ENCODE measurements around the gene ACTR2.
A peak's percentile ranks its signal among the peaks of the same experiment; 100 is the strongest.
"Not testable (repeated sequence)": the region's sequence is repeated elsewhere in the genome, so short reads cannot be mapped to it uniquely, and the experiment has no call there.

Gene ACTR2

DNA sequence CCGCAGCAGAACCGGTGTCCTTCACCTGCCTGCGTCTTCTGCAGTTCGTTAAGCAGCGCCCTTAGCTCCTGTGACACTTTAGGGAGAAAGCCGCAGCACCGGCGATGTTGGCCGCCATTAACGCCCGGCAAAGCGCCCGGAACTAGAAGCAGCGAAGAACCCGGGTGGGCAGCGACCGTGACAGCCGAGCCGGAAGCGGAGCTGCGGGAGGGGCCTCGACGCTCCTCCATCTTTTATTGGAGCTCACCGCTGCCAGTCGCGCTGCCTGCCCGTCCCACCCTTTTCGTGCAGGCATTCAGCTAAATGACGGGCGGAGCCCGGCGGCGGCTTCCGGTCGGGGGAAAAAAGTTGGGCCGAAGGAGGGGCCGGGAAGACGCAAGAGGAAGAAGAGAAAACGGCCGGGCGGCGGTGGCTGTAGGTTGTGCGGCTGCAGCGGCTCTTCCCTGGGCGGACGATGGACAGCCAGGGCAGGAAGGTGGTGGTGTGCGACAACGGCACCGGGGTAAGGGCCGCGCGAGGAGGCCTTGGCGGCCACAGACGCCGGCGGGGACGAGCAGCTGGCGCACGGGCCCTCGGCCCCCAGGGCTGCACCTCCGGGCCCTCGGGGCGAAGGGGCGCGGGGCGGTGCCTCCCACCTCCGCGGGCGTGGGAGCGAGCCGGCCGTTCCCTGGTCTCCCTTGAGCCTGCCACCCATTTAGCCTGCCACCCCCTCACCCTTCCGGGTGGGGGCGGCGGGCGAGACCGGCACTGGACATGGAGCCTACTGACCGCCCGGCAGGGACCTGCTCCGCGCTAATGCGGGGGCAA lies at the start of gene ACTR2:
Gene ACTR2 (plus strand): TSS at position 376 of the 807 bp plus-strand sequence. CDS start 79 bp downstream, at position 455.
- Mint-ChIP-seq H3K4me3 (peak within 1 kb of the TSS; percentile 88 to 97), H3K4me1 (peaks cover 31% of the 10 kb centered on the region), H3K9me3 (no peaks in the 10 kb centered on the region), H3K27ac (peak within 1 kb of the TSS; percentile 98 to 99), H3K27me3 (no peaks in the 10 kb centered on the region)
- DNase-seq: peak; percentile 93 to 96
- ATAC-seq: peak; percentile 95

GRCh38 chr2:65182570-65182969 lies 45.1 kb upstream of the ACTR2 start:
- Mint-ChIP-seq H3K4me3 (no peak overlapping the region), H3K9me3 (no peaks in the 10 kb centered on the region), H3K27me3 (peaks cover 7% of the 10 kb centered on the region), H3K4me1 (peaks cover 7% of the 10 kb centered on the region), H3K27ac (no peak overlapping the region)
- DNase-seq (no peak), ATAC-seq (no peak)

GRCh38 chr2:65183406-65183805 lies 44.2 kb upstream of the ACTR2 start:
- H3K9me3 Mint-ChIP-seq, H3K27ac Mint-ChIP-seq, DNase-seq, H3K27me3 Mint-ChIP-seq, ATAC-seq, H3K4me3 Mint-ChIP-seq, H3K4me1 Mint-ChIP-seq: not testable (repeated sequence)

DNA sequence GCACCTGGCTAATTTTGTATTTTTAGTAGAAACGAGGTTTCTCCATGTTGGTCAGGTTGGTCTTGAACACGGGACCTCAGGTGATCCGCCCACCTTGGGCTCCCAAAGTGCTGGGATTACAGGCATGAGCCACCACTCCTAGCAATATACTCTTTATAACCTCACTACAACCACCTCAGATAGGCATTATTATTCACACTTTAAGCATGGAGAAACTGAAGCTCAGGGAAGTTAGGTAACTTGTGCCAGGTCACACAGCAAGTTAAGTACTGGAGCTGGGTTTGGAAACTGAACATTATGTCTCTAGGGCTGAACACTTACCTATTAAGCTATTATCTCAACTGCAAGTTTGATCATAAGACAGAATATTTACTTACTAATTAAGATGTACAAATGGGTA lies 42.6 kb upstream of the ACTR2 start:
- DNase-seq (no peak), ATAC-seq (no peak)
- H3K4me3 Mint-ChIP-seq: no peak overlapping the region
- H3K27ac Mint-ChIP-seq: no peak overlapping the region
- H3K9me3 Mint-ChIP-seq: no peaks in the 10 kb centered on the region
- peaks cover 7% of the 10 kb centered on the region for H3K4me1 Mint-ChIP-seq
- peaks cover 16% of the 10 kb centered on the region for H3K27me3 Mint-ChIP-seq

- Mint-ChIP-seq H3K27me3 (peaks cover 16% of the 10 kb centered on the region), H3K27ac (no peak overlapping the region), H3K4me1 (peaks cover 7% of the 10 kb centered on the region), H3K9me3 (no peaks in the 10 kb centered on the region), H3K4me3 (no peak overlapping the region)
- no peak for DNase-seq
- no peak for ATAC-seq
Measured at GRCh38 chr2:65186093-65186868, 41.4 kb upstream of the ACTR2 start.

- Mint-ChIP-seq H3K4me1 (peaks cover 7% of the 10 kb centered on the region), H3K27ac (no peak overlapping the region), H3K9me3 (no peaks in the 10 kb centered on the region), H3K27me3 (peaks cover 16% of the 10 kb centered on the region), H3K4me3 (no peak overlapping the region)
- DNase-seq (peak; percentile 30 to 46), ATAC-seq (peak; percentile 74)
Measured at GRCh38 chr2:65186872-65187851, 40.5 kb upstream of the ACTR2 start.

DNA sequence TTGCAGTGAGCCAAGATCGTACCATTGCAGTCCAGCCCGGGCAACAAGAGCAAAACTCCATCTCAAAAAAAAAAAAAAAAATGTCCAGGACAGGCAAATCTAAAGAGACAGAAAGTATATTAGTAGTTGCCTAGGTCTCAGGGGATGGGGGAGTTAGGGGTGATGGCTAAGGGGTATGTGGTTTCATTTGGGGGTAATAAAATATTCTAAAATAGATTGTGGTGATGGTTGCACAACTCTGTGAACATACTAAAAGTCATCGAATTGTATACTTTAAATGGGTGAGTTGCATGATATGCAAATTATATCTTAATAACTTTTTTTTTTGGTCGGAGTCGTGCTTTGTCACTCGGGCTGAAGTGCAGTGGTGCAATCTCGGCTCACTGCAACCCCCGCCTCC lies 34.2 kb upstream of the ACTR2 start:
- ATAC-seq (no peak), DNase-seq (no peak)

GRCh38 chr2:65198737-65199136 lies 28.9 kb upstream of the ACTR2 start:
- peak overlapping the region in 1 of 2 donors; percentile 14 for H3K27ac Mint-ChIP-seq
- H3K4me3 Mint-ChIP-seq: no peak overlapping the region
- DNase-seq: no peak
- H3K27me3 Mint-ChIP-seq: peaks cover 8% of the 10 kb centered on the region
- ATAC-seq: no peak
- no peaks in the 10 kb centered on the region for H3K4me1 Mint-ChIP-seq
- no peaks in the 10 kb centered on the region for H3K9me3 Mint-ChIP-seq

More for the DNA sequence above, 34.2 kb upstream of the ACTR2 start:
- H3K4me1 Mint-ChIP-seq: no peaks in the 10 kb centered on the region
- peaks cover 8% of the 10 kb centered on the region for H3K27me3 Mint-ChIP-seq
- no peaks in the 10 kb centered on the region for H3K9me3 Mint-ChIP-seq
- H3K27ac Mint-ChIP-seq: no peak overlapping the region
- H3K4me3 Mint-ChIP-seq: no peak overlapping the region

GRCh38 chr2:65199166-65199565 lies 28.5 kb upstream of the ACTR2 start:
- no peak overlapping the region for H3K4me3 Mint-ChIP-seq
- peak overlapping the region in 1 of 2 donors; percentile 14 for H3K27ac Mint-ChIP-seq
- DNase-seq: no peak
- H3K27me3 Mint-ChIP-seq: peaks cover 8% of the 10 kb centered on the region
- H3K4me1 Mint-ChIP-seq: no peaks in the 10 kb centered on the region
- H3K9me3 Mint-ChIP-seq: no peaks in the 10 kb centered on the region
- ATAC-seq: no peak

DNA sequence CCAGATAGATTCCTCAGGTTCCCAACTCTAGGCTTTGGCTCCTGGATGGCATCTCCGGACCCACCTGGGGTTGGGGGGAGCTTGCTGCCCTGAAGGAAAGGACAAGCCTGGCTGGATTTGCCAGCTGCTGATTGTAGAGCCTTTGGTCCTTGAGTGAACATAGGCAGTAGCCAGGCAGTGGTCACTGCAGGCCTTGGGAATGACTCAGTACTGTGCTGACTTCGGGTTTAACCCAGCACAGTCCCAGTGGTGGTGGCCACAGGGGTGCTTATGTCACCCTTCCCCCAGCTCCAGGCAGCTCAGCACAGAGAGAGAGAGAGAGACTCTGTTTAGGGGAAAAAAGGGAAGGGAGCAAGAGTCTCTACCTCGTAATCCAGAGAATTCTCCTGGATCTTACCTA lies 27.7 kb upstream of the ACTR2 start:
- DNase-seq: no peak

DNA sequence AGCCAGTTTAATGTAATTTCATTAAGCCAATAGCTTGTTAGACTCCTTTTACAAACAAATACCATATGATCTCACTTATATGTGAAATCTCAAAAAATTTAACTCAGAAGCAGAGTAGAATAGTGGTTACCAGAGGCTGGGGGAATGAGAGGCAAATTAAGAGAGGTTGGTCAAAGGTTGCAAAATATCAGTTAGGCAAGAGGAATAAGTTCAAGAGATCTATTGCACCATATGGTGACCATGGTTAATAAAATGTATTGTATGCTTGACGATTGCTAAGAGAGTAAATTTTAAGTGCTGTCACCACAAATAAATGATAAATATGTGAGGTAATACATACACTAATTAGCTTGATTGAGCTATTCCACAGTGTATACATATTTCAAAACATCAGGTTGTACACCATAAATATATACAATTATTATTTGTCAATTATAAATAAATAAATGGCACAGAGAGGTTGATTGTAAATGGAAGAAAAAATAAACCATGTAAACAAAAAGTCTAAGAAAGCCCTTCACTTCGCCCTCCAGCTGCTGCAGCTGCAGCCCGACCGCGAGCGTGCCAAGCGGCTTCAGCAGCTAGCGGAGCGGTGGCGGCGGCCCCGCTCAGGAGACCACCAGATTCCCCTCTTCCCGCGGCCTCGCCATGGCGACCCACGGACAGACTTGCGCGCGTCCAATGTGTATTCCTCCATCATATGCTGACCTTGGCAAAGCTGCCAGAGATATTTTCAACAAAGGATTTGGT lies 23.0 kb upstream of the ACTR2 start:
- no peaks in the 10 kb centered on the region for H3K4me1 Mint-ChIP-seq
- H3K4me3 Mint-ChIP-seq: no peak overlapping the region
- H3K27ac Mint-ChIP-seq: no peak overlapping the region
- H3K27me3 Mint-ChIP-seq: peaks cover 7% of the 10 kb centered on the region
- DNase-seq (no peak), ATAC-seq (no peak)
- H3K9me3 Mint-ChIP-seq: no peaks in the 10 kb centered on the region

More for the DNA sequence above, 27.7 kb upstream of the ACTR2 start:
- no peak for ATAC-seq
- Mint-ChIP-seq H3K4me3 (no peak overlapping the region), H3K27me3 (peaks cover 8% of the 10 kb centered on the region), H3K27ac (no peak overlapping the region), H3K4me1 (no peaks in the 10 kb centered on the region), H3K9me3 (no peaks in the 10 kb centered on the region)

- Mint-ChIP-seq H3K27ac (no peak overlapping the region), H3K4me3 (no peak overlapping the region), H3K27me3 (no peaks in the 10 kb centered on the region), H3K4me1 (no peaks in the 10 kb centered on the region), H3K9me3 (no peaks in the 10 kb centered on the region)
- no peak for ATAC-seq
- no peak for DNase-seq
Measured at GRCh38 chr2:65212115-65212514, 15.5 kb upstream of the ACTR2 start.

DNA sequence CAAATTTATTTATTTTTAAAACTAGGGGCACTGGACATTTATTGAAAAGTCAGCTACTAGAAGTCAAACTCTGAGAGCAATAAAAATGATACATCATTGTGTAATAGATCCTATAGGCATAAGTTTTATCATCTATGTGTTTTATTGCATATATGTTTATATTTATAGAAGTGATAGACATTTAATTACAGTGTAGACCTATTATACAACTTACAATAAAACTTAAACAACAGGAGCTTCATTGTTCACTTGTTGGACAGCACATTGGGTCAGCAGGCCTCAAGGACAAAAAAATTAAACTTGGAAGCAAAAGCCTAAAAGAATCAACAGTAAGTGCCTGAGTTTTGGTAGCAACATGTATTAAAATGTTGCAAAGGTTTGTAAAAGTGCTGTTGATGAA lies 15.0 kb upstream of the ACTR2 start:
- H3K9me3 Mint-ChIP-seq: no peaks in the 10 kb centered on the region
- no peak overlapping the region for H3K27ac Mint-ChIP-seq
- no peaks in the 10 kb centered on the region for H3K4me1 Mint-ChIP-seq
- DNase-seq (no peak), ATAC-seq (no peak)
- H3K4me3 Mint-ChIP-seq: no peak overlapping the region
- no peaks in the 10 kb centered on the region for H3K27me3 Mint-ChIP-seq

DNA sequence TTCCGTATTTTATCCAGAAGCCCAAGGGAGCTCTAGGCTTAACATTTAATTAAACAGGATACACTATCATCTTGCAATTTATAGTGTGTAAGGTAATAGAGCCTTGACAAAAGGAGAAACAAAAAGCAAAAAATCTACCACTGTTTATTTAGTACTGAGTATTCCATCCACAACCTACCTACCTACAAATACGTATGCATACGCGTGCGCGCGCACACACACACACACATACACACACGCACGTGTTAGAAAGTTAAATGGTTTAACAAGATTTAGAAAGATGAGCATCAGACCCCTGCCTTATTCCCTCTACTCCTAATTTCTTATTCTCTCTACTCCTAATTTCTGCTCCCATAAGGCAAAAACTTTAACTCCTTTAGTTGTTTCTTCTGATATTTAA lies 14.6 kb upstream of the ACTR2 start:
- H3K4me3 Mint-ChIP-seq: no peak overlapping the region
- H3K4me1 Mint-ChIP-seq: no peaks in the 10 kb centered on the region
- no peak overlapping the region for H3K27ac Mint-ChIP-seq
- DNase-seq: no peak
- no peaks in the 10 kb centered on the region for H3K9me3 Mint-ChIP-seq
- no peak for ATAC-seq
- H3K27me3 Mint-ChIP-seq: no peaks in the 10 kb centered on the region

GRCh38 chr2:65214361-65214760 lies 13.3 kb upstream of the ACTR2 start:
- Mint-ChIP-seq H3K27ac (no peak overlapping the region), H3K9me3 (no peaks in the 10 kb centered on the region), H3K4me1 (no peaks in the 10 kb centered on the region), H3K27me3 (no peaks in the 10 kb centered on the region), H3K4me3 (no peak overlapping the region)
- DNase-seq (no peak), ATAC-seq (no peak)
